Activated CD4-positive, alpha-beta memory T cell treated with anti-CD3 and anti-CD28 coated beads, Interleukin-2, amount 10 ng/mL, durations not matched to agents 7 days and 5 days (primary cell): ENCODE results near the gene ZNG1C. TPM values are rescaled to one million over a fixed set of nuclear protein-coding genes. Genes with fewer than 3 reads are reported as not detected.
"Not testable (repeated sequence)": the region's sequence is repeated elsewhere in the genome, so short reads cannot be mapped to it uniquely, and the experiment has no call there.

Source experiments
- CTCF ChIA-PET: fragments of 350-600 bp; sonication (Branson Sonifier 250); formaldehyde crosslinking; loops from one replicate; lab custom pipeline; 2021; ENCODE audit warnings: antibody characterized with exemption, inconsistent platforms; lab: Charles Lee
- POLR2A ChIA-PET: fragments of 350-600 bp; sonication (Branson Sonifier 250); formaldehyde crosslinking; loops from one replicate; lab custom pipeline; 2021; ENCODE audit warnings: antibody characterized with exemption; lab: Charles Lee
- DNase-seq: peaks from one replicate; pipeline ENCODE4 v3.0.0-alpha.2; 2020
- H3K27ac Mint-ChIP-seq: one replicate; pipeline ENCODE4 v1.8.0; 2021; ENCODE audit warnings: mild to moderate bottlenecking, mixed read lengths
- H3K27me3 Mint-ChIP-seq: one replicate; pipeline ENCODE4 v1.8.0; 2021; ENCODE audit warnings: mixed read lengths
- H3K36me3 Mint-ChIP-seq: one replicate; pipeline ENCODE4 v1.8.0; 2021; ENCODE audit warnings: low read depth, mixed read lengths
- H3K4me1 Mint-ChIP-seq: one replicate; pipeline ENCODE4 v1.8.0; 2021; ENCODE audit warnings: mixed read lengths
- H3K4me3 Mint-ChIP-seq: one replicate; pipeline ENCODE4 v1.8.0; 2021; ENCODE audit warnings: mild to moderate bottlenecking, mixed read lengths
- H3K9me3 Mint-ChIP-seq: one replicate; pipeline ENCODE4 v1.8.0; 2021; ENCODE audit warnings: mixed read lengths
- total RNA-seq, 2 experiments: library from RNA; stranded (reverse); gene quantifications; one replicate each; pipeline ENCODE4 v1.2.3, GENCODE V29; 2021

ZNG1C gene
- total RNA-seq, 2 experiments from 2014 or later, result 24.7 to 25.8 TPM

DNA sequence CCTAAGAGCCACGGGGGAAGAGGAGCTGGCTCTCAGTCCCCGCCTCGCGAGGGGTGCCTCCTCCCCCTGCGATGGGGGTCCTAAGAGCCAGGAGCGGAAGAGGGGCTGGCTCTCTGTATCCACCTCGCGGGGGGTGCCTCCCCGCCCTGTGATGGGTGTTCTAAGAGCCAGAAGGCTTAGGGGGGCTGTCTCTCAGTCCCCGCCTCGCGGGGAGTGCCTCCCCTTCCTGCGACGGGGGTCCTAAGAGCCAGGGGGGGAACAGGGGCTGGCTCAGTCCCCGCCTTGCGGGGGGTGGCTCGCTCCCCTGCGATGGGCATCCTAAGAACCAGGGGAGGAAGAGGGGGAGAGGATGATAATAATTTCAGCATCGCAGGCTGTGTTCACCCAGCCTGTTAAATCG is 82.7 kb downstream of the ZNG1C start:
- H3K27me3 Mint-ChIP-seq, CTCF ChIA-PET, H3K9me3 Mint-ChIP-seq, POLR2A ChIA-PET, H3K36me3 Mint-ChIP-seq, H3K4me1 Mint-ChIP-seq, DNase-seq, H3K4me3 Mint-ChIP-seq, H3K27ac Mint-ChIP-seq: not testable (repeated sequence)

- CTCF ChIA-PET, DNase-seq, H3K36me3 Mint-ChIP-seq: not testable (repeated sequence)
Measured at GRCh38 chr9:68329106-68329505, 87.3 kb downstream of the ZNG1C start.

GRCh38 chr9:68330531-68331173 is 88.9 kb downstream of the ZNG1C start:
- H3K36me3 Mint-ChIP-seq, H3K9me3 Mint-ChIP-seq, DNase-seq, H3K27me3 Mint-ChIP-seq, H3K4me1 Mint-ChIP-seq, CTCF ChIA-PET, POLR2A ChIA-PET, H3K27ac Mint-ChIP-seq, H3K4me3 Mint-ChIP-seq: not testable (repeated sequence)

More at GRCh38 chr9:68329106-68329505, 87.3 kb downstream of the ZNG1C start:
- H3K27me3 Mint-ChIP-seq, H3K4me3 Mint-ChIP-seq, POLR2A ChIA-PET, H3K27ac Mint-ChIP-seq, H3K9me3 Mint-ChIP-seq, H3K4me1 Mint-ChIP-seq: not testable (repeated sequence)

GRCh38 chr9:68332122-68332521 is 90.3 kb downstream of the ZNG1C start:
- POLR2A ChIA-PET, H3K27ac Mint-ChIP-seq, H3K4me1 Mint-ChIP-seq, H3K4me3 Mint-ChIP-seq, CTCF ChIA-PET, H3K36me3 Mint-ChIP-seq, DNase-seq, H3K9me3 Mint-ChIP-seq, H3K27me3 Mint-ChIP-seq: not testable (repeated sequence)

- DNase-seq, H3K36me3 Mint-ChIP-seq, CTCF ChIA-PET, H3K27me3 Mint-ChIP-seq, H3K4me1 Mint-ChIP-seq, POLR2A ChIA-PET, H3K27ac Mint-ChIP-seq, H3K9me3 Mint-ChIP-seq, H3K4me3 Mint-ChIP-seq: not testable (repeated sequence)
Measured at GRCh38 chr9:68335935-68336334, 94.2 kb downstream of the ZNG1C start.

DNA sequence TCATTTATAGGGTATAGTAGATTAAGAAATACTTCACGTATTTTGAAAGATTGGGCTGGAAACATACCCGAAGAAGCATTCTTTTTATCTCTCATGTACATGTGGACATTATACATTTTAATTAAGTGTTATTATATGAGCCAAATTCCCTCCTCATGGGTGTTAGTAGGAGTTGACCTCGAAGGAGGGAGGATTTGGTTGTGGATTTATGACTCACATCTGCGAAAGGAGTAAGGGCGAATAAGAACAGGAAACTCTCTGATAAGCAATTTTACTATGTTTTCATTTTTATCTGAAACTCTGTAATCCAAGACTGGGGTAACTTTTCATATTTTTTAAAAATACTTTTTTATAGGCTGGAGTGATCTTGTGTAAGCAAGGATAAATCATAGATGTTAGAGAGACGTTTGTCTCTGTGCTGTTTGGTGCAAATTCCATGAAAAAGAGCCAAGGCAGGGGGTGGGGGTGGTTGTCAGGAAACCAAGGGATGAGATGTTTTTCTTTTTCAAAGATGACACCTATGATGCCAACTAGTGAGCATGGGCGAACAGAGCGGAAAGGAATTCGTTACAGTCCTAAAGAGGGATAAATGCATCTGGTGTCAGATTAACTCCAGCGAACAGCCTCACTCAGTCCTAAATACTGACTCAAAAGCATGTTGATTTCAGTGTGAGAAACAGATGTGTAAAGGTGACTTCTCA is 95.0 kb downstream of the ZNG1C start:
- CTCF ChIA-PET, H3K27ac Mint-ChIP-seq, POLR2A ChIA-PET, H3K9me3 Mint-ChIP-seq, H3K4me1 Mint-ChIP-seq, DNase-seq, H3K4me3 Mint-ChIP-seq, H3K27me3 Mint-ChIP-seq, H3K36me3 Mint-ChIP-seq: not testable (repeated sequence)

GRCh38 chr9:68338000-68338399 is 96.2 kb downstream of the ZNG1C start:
- H3K4me1 Mint-ChIP-seq, DNase-seq, POLR2A ChIA-PET, H3K27me3 Mint-ChIP-seq, H3K27ac Mint-ChIP-seq, H3K9me3 Mint-ChIP-seq, CTCF ChIA-PET, H3K36me3 Mint-ChIP-seq, H3K4me3 Mint-ChIP-seq: not testable (repeated sequence)

GRCh38 chr9:68342265-68343025 is 100.7 kb downstream of the ZNG1C start:
- CTCF ChIA-PET, result interaction anchor here (1.1 to 1.2 kb wide), 2 partner anchors 225 to 227 kb away, joined by 3 read pairs; no protein-coding TSS in a partner anchor
- H3K36me3 Mint-ChIP-seq, H3K27ac Mint-ChIP-seq, H3K9me3 Mint-ChIP-seq, H3K4me1 Mint-ChIP-seq, H3K4me3 Mint-ChIP-seq, H3K27me3 Mint-ChIP-seq, DNase-seq, POLR2A ChIA-PET: not testable (repeated sequence)

GRCh38 chr9:68343242-68343641 is 101.5 kb downstream of the ZNG1C start:
- DNase-seq, H3K36me3 Mint-ChIP-seq, H3K27me3 Mint-ChIP-seq, H3K4me1 Mint-ChIP-seq, H3K4me3 Mint-ChIP-seq, H3K27ac Mint-ChIP-seq, H3K9me3 Mint-ChIP-seq, POLR2A ChIA-PET: not testable (repeated sequence)
- CTCF ChIA-PET, result interaction anchor here (0.7 to 1.2 kb wide), 3 partner anchors 225 to 537 kb away, joined by 3 read pairs; no protein-coding TSS in a partner anchor

GRCh38 chr9:68343992-68344391 is 102.2 kb downstream of the ZNG1C start:
- H3K4me3 Mint-ChIP-seq, DNase-seq, H3K9me3 Mint-ChIP-seq, POLR2A ChIA-PET, H3K36me3 Mint-ChIP-seq, H3K4me1 Mint-ChIP-seq, H3K27ac Mint-ChIP-seq: not testable (repeated sequence)
- H3K27me3 Mint-ChIP-seq, result peaks cover 13% of the 10 kb centered on the region
- CTCF ChIA-PET, result interaction anchor here (0.8 kb wide), 1 partner anchor 224 kb away, joined by 3 read pairs; no protein-coding TSS in a partner anchor

Other genes with a start within 250 kb of the ZNG1C start
- not detected for gene FOXD4L3, start 60.9 kb downstream of the ZNG1C start, total RNA-seq
- not detected for gene PGM5, start 114.6 kb downstream of the ZNG1C start, total RNA-seq